Stomach (tissue), 4 donors: ENCODE data around the gene FSTL5.

Experiments
- CTCF ChIP-seq, 7 experiments: fragments of 450-650 bp in 4 of 7; fragments of 200-600 bp in 3 of 7; sonication (generic) in 3 of 7; IDR thresholded peaks; one replicate each; pipeline ENCODE4 v1.5.1; 2016 to 2019; ENCODE audit warnings: antibody characterized with exemption in 7 of 7, control low read depth in 2 of 7, mild to moderate bottlenecking in 1 of 7
- EP300 ChIP-seq: sonication (generic); formaldehyde crosslinking; IDR thresholded peaks from one replicate; pipeline ENCODE4 v1.6.1; 2017; ENCODE audit warnings: antibody characterized with exemption
- POLR2A ChIP-seq, 4 donors: fragments of 450-650 bp; IDR thresholded peaks; one replicate each; pipeline ENCODE4 v1.6.1; 2016; ENCODE audit warnings: antibody characterized with exemption in 4 of 4, control low read depth in 2 of 4, mild to moderate bottlenecking in 1 of 4, moderate library complexity in 1 of 4
- POLR2AphosphoS5 ChIP-seq, 3 donors: sonication (generic); formaldehyde crosslinking; IDR thresholded peaks; one replicate each; pipeline ENCODE4 v1.6.1; 2016; ENCODE audit warnings: antibody characterized with exemption in 3 of 3

DNA sequence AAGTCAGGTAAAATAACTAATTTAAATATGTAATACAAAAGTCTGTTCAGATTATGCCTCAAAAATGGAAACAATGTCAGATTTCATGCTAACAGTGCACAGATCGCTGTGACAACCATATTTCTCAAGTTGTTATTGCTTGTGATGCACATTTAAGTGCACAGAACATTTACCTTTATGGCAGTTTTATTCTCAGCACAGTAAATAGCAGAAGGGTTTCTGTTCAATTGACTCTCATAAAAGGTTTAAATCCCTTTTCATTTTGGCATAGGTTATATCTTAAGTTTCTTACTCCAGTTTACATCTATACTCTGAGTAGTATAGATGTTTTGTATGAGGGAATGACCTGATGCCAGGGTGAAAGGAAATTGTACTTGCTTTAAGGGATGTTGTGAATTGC, 247.8 kb downstream of the FSTL5 start:
- TF ChIP-seq CTCF (IDR thresholded peaks at IDR 0.05), result no peak
- no peak for TF ChIP-seq POLR2A (IDR thresholded peaks at IDR 0.05)
- no peak for TF ChIP-seq EP300
- TF ChIP-seq POLR2AphosphoS5 (IDR thresholded peaks at IDR 0.05), result no peak
